Measurements from ENCODE around the gene ADRM1.

Gene ADRM1

DNA sequence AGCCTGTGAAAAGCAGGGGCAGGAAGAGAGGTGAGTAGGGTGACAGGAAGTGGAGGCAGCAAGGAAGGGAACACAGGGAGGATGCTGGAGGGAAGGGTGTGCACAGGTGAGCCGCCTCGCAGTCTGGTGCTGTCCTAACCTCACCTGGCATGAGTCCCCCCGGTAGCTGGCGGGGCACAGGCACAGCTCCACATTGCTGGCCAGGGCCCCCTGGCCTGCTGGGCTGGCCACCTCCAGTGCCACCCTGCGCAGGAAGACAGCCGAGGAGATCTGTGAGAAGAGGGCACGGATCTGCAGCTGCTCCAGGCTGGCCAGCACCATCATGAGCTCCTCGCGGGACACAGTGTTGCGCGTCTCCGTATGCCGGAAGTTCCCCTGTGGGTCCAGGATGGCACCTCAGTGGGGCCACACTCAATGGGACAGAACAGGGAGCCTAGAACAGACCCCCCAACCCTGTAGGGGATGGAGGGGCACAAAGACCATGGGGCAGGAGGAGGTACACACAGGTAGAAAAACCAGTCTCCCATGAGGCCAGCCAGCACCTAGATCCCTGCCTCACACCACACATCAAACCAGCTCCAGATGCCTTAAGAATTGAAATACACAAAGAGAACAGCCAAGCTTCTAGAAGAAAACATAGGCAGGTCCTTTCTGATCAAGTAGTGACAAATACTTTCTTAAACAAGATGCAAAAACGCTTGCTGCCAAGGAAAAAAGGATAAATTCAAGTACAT lies 22.5 kb downstream of the ADRM1 start:
- no peak for DNase-seq

DNA sequence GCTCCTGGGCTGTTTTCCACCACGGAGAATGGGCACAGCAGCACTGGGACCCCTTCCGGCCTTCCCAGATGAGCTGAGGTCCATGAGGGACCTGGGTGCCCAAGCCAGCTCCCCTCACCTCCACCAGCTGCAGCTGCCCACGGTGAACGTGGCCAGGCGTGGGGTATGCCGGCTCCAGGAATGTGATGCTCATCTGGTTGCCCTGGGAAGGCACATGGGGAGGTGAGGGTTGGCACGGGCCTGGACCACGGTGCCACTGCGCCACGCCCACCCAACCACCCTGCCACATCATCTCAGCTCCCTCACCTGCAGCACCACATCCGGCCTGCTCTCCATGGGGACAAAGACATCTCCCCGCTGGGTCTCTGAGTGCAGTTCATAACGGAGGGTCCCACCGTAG lies 23.8 kb downstream of the ADRM1 start:
- DNase-seq, result no peak

DNA sequence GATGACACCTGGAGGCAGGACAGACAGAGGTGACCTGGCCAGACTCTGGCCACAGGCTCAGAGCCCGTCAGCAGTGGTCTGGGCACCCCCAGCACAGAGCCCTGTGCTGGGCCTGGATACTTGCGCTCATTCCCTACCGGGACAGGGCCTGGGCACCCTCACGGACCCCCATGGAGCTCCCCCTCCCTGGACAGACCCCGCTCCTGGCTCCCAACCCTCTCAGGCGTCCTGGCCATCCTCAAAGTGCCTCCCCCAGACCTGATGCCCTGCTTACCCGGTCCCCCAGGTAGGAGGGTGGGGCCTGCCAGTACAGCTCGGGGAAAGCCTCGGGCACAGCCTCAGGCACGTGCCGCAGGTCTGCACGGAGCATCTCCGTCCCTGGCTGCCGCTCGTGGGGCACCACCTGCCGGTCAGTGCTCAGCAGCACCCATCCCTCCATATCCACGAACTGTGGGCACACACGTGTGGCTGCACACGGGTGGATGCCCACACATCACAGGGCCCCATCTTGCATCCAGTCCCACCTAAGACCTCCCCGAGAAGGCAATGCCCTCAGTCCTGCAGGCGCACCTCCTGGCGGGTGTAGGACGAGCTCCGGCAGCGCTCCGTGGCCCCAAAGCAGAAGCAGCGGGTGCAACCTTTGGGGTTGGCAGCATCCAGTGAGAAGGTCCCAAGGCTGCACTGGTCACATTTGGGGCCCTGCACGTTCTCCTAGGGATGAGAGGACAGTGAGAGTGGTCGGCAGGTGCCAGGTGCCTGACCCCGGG lies 24.3 kb downstream of the ADRM1 start:
- DNase-seq, result no peak

DNA sequence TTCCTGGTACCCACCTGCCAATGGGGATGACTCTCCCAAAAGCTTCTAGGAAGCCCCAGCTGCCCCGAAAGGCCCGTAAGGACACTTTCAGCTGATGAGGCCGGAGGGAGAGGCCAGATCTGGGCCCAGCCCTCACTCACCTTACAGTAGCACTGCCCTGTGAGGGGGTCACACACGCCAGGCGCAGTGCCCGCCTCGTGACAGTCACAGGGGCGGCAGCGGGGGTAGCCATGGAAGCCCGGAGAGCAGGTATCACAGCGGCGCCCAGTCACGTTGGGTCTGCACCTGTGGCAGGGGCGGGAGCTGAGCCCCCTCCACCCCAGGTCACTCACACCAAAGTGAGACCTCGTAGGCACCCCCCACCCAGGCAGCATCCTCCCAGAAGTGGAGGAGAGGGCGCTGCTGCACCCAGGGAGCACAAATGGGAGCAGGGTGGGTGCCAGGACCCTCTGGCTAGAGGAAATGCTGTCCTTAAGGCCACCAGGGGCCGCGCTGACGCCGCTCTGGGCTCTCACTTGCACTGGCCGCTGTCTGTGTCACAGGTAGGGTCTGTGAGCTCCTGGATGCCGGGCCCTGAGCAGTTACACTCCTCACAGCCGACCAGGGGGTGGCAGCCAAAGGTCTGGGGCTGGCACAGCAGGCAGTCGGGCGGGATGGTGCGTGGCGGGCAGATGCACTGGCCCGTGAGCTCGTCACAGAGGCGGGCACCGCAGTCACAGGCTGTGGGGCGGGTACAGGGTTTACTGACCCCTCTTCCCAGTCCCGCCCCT lies 25.1 kb downstream of the ADRM1 start:
- DNase-seq, result no peak

DNA sequence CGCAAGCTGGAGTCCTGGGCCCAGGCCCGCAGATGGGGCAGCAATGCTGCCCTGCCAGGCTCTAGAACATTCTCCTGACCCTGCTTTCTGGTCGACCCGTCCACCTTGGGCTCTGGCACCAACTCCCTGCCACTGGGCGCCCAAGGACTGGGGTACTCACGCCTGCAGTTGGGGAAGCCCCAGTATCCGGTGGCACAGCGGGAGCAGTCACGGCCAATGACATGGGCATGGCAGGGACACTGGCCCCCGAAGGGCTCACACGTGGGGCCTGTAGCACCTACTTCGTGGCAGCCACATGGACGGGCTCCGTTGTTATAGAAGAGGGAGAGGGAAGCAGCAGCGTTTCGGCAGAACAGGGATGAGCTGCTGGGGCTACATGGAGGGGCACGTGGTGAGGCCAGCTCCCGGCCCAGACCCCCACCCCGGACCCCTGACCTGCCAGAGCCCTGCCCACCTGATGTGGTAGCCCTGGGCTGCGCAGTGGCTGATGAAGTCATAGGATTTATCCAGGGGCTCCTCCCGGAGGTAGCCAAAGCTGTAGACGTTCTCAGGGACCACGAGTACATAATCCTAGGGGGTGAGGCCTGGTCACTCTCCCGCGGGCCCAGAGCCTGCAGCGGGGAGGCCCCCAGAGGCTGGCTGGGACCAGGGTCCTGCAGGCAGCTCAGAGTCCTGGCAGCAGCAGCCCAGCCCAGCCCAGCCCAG lies 26.0 kb downstream of the ADRM1 start:
- no peak for DNase-seq

DNA sequence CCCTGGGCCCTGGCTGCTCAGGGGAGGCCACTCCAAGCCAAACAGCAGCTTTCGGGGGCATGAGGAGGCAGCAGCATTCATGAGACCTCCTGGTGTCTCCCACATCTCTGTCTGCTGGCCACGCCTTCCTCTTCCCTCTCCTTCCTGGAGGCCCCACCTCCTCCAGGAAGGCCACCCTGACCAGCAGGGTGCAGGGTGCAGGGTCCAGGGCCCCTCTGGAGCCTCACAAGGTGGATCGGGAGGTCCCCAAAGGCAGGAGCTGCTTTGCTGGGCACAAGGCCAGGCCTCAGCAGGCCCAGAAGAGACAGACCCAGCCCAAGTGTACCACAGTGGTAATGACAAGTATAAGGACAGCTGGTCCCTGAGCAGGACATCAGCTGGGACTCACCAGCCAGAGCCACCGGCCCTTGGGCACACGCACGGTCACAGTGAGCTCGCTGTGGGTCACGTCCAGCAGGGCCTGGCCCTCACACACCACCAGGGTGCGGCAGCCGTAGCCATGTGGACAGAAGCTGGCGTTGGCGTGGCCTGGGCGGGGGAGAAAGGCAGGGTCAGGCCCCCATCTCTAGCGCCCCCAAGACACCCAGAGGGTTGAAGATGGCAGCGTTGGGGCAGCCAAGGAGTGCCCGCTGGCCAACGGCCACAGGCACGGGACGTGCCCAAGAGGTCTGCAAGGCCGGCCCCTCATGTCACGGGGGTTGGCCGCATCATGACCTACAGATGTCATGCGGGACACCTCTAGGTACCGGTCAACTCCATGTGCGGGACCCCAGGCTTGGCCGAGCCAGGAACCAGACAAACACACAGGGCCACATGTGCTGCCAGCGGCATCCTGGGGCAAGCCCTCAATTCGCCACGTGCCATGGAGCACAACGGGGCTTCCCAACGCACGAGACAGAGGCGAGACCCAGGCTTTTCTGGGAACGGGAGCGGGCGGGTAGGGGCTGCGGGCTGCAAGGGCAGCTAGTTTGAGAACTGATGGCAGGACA lies 26.9 kb downstream of the ADRM1 start:
- DNase-seq, result no peak

DNA sequence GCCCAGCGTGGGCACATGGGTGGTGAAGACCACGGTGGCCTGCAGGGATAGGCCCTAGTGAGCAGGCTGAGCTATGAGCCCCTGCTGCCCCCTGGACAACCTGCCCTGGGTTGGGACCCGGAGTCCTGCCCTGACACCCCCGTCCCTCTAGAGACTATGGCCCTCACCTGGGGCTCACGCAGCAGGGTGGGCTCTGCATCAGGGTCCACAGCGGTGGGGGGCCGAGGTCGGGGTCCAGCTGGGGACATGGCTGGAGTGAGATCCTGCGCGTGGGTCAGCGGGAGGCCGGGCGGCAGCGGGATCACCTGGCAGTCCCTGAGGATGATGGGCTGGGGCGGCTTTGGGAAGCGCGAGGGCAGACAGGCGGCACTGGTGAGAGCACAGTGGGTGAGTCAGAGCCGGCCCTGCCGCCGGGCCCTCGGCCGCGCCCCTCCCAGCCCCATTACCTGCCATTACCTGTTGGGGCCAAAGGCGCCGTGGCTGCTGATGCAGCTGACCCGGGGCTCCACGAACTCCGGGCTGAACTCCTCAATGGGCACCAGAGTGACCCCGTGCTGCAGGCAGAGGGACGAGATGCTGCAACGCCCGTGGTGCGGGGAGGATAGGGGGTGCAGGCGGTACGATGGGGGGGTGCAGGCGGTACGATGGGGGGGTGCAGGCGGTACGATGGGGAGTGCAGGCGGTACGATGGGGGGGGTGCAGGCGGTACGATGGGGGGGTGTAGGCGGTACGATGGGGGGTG lies 27.9 kb downstream of the ADRM1 start:
- DNase-seq, result no peak

DNA sequence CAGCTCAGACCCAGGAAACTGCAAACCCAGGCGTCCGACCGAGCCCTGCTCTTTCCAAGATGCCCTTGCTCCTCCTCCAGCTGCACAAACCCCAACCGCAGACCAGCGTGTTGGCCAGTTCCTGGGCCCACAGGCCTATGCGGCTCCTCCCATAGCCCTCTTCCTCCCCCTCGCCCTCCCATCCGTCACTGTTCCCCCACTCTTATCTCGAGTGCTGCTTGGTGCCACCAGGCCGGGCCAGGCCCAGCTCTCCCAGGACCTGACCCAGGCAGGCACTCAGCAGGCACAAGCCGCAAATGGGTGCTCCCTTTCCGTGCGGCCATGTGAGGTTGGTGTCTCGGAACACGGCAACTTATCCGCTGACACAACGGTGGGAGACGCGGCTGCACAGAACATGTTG lies 28.6 kb downstream of the ADRM1 start:
- DNase-seq, result no peak

DNA sequence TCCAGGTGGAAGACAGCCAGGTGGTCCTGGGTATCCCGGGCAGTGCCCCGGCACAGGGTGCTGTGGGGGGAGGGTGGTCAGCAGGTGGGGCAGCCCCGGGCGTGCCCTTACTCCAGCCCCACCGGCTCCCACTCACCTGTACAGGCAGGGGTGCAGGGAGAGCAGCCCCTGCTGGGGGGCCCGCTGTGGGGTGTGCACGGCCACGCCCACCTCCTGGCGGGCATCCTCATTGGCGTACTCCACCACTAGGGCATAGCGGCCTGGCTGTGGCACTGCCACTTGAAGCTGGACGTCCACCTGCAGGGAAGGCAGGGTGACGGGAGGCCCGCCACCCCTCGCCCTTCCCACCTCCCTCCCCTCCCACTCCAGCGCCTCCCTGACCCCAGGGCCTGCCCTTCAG lies 29.6 kb downstream of the ADRM1 start:
- DNase-seq, result no peak

DNA sequence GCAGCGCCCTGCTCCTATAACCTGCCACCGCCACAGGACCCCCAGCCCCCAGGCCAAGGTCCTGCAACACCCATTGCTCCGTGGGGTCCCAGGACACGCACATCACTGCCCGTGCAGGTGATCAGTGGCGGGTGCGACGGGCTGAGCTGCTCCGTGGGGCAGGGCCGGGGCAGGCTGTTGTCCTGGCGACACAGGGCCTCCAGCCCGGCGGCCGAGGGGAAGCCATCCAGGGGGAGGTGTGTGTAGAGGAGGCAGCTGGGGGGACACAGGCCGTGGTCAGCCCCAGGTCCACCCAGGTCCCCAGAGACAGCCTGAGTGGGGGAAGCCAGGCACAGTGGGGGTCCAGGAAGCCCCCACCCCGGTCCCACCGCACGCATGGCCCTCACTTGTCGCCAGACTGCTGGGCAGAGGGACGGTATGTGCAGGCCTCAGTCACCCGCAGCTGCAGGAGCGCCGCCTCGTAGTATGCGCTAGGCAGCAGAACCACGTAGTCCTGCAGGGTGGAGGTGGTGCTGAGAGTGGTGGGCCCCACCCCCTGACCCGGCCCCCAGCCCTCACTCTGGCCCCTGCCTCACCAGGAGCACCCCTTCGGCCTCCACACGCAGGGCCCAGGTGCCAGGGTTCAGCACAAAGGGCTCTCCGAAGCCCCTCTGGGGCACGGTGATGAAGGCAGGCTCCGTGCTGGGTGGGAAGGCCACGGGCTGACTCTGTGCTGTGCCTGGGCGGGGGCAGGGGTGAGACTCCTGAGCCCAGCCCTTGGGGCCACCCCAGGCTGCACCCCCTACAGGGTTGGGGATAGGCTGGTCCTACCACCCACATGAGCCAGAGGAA lies 30.4 kb downstream of the ADRM1 start:
- DNase-seq, result no peak

DNA sequence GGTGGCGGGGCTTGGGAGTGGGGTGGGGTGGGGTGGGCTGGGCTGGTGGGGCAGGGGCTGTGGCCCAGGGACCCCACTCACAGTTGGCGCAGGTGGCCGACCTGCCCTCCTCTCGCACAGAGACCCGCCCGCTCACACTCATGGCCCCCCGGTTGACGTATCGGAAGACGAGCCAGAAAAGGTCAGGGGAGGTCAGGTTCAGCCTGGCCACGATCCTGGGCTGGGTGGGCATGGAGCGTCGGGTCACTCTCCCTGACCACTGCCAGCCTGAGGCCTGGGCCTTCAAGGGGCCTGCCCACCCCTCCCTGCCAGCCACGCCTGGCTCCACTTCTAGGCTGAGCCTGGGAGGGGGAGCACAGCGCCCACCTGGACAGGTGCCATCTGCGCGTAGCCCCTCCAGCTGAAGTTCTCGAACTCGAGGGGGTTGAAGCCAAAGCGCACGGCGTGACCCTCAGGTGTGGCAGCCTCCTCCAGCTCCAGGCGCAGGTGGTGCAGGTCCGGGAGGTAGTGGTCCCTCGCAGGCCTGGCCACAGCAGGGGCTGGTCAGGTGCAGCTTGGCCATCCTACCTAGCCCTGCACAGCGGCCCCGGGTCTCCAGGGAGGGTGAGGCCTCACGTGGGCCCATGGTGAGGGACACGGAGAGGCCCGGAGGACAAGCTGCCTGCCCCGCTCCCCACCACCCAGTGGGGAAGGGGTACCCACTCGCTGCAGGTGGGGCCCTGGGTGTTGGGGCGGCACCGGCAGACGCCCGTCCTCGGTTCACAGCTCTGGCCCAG lies 31.2 kb downstream of the ADRM1 start:
- DNase-seq, result no peak

DNA sequence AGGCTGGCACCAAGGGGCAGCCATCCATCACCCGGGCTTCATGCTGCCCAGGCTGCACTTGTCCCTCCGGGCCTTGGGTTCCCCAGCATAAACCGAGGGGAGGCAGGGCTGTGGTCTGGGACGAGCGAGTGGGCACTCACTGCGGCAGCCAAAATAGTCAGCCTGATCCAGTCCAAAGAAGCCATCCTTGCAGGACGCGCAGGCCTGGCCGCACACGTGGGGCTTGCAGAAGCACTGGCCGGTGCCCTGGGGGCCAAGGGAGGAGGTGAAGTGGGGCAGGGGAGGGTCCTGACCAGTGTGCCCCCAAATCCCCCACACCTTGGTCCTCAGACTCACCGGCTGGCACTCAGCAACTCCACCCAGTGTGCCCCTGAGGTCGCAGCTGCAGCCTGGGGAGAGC lies 32.1 kb downstream of the ADRM1 start:
- DNase-seq, result no peak

DNA sequence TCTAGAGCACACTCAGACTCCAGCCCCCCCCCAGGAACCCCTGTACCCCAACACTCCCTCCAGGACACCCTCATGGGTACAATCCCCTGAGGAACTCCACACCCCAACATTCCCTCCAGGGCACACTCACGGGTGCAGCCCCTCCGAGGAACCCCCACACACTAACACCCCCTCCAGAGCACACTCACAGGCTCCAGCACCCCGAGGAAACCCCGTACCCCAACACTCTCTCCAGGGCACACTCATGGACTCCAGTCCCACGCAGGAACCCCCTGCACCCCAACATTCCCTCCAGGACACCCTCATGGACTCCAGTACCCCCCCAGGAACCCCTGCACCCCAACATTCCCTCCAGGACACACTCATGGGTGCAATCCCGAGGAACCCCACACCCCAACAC lies 32.7 kb downstream of the ADRM1 start:
- DNase-seq, result no peak

DNA sequence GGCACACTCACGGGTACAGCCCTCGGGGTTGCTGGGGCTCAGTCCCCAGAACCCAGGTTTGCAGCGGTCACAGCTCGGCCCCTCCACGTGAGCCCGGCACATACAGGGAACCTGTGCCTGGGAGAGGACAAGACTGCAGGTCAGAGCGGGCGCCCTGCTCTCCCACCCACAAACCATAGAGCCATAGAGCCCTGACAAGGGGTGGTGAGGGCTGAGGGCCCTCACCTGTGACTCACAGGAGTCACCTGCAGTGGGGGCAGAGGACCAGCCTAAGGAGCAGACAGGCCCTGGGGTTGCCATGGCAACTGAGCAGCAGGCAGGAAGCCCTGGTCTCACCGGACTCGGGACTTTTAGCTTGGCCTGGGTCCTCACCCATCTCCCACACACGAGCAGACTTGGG lies 33.5 kb downstream of the ADRM1 start:
- DNase-seq, result peak in 1 of 3 experiments; percentile 36

DNA sequence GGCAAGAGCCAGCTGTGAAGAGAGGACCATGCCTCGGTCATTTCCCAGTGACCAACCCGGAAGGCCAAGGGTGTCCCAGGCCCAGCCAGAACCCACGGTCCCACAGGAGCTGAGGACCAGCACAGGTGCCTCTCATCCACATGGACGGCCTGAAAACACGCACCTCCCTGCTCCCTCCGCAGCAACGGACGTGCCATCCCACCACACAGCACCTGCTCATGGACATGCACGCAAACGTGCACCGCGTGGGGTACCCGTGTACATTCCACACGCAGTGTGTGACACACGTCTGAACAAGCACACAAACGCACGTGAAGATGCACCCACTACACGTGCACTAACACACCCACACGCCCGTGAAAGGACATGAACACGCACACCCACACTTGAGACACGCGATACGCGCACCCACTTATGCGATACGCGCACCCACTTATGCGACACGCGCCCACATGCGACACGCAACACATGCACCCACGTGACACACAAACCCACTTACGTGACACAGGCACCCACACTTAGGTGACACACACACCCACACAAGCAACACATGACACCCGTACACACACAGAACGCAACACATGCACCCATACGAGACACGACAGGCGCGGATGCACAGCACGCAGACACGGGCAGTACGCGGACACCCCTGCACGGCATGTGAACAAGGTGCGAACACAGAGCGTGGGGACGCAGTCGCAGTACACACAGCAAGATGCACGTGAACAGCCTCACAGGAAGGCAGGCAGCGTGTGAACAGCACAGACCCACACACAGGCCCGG lies 34.2 kb downstream of the ADRM1 start:
- DNase-seq, result no peak

DNA sequence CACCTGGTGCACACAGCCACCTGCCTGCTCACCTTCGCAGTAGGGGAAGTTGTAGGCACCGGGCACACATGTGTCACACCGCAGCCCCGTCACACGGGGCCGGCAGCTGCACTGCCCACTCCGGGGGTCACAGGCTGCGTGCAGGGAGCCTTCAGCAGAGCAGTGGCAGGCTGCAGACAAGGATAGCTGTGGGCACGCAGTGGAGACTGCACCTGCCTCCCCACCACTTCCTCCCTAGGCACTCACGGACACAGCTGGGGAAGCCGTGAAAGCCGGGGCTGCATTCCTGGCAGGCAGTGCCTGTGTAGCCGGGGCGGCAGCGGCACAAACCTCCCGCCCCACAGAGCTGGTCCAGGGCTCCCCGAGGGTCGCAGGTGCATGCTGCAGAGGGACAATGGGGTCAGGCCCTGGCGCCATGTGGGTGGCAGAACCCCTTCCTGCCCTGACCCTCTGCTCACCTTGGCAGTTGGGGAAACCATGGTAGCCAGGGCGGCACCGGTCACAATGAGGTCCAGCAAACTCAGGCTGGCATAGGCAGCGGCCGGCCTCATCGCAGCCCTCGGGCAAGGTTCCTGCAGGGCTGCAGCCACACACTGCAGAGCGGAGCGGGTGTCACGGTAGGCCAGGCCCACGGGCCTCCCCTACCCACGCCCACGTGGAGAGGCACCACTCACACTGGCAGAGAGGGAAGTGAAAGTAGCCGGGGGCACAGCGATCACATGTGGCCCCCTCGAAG lies 34.9 kb downstream of the ADRM1 start:
- DNase-seq, result peak in 2 of 3 experiments; percentile 55 to 74

DNA sequence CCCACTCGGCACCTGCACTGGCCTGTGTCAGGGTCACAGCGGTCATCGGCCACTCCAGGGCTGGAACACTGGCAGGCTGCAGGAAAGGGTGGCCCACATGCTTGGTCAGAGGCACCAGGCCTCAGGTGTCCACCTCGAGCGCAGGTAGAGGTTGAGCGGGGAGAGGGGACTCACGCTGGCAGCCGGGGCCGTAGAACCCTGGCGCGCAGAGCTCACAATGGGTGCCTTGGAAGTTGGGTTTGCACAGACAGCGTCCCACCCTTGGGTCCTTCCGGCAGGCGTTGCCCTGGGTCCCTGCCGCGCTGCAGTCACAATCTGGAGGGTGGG lies 35.5 kb downstream of the ADRM1 start:
- no peak for DNase-seq

DNA sequence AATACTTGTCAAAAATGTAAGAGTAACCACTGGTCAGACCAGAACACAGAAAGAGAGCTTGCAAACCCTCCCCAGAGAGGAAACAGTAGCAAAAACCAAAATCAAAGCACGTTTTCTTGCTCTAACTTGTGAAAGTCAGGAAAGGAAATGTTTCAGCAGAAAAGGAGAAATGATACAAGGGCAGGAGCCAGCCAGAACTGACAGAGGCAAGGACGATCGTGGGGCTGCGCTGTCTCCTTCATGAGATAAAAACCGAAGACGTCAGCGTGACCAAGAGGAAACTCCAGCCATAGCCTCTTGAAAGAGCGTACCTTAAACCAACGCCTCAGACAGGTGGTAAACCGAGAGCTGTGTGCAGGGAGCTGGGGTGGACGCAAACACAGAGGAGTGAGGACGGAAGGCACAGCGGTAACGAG lies 36.9 kb downstream of the ADRM1 start:
- no peak for DNase-seq

Data from NCI-H1417 (cell line).